Measurements from ENCODE around the gene ACSS3.
"Not testable (repeated sequence)": the region's sequence is repeated elsewhere in the genome, so short reads cannot be mapped to it uniquely, and the experiment has no call there.

The ACSS3 gene

GRCh38 chr12:81161680-81162079 is 83.8 kb downstream of the ACSS3 start:
- Histone ChIP-seq H3K4me3 (no peak overlapping the region), H3K27ac (no peak overlapping the region)

GRCh38 chr12:81162391-81163136 is 84.7 kb downstream of the ACSS3 start:
- H3K4me3 ChIP-seq: no peak overlapping the region
- H3K27ac ChIP-seq: no peak overlapping the region

- H3K27ac ChIP-seq: no peak overlapping the region
- no peak overlapping the region for H3K4me3 ChIP-seq
These were observed 86.9 kb downstream of the ACSS3 start for GRCh38 chr12:81164827-81165226.

GRCh38 chr12:81166790-81167189 is 88.9 kb downstream of the ACSS3 start:
- no peak overlapping the region for H3K27ac ChIP-seq
- H3K4me3 ChIP-seq: no peak overlapping the region

GRCh38 chr12:81167694-81168093 is 89.8 kb downstream of the ACSS3 start:
- Histone ChIP-seq H3K4me3 (no peak overlapping the region), H3K27ac (no peak overlapping the region)

GRCh38 chr12:81168445-81168844 is 90.6 kb downstream of the ACSS3 start:
- no peak overlapping the region for H3K4me3 ChIP-seq
- no peak overlapping the region for H3K27ac ChIP-seq

- H3K27ac ChIP-seq: no peak overlapping the region
- H3K4me3 ChIP-seq: no peak overlapping the region
These were observed 92.2 kb downstream of the ACSS3 start for GRCh38 chr12:81170072-81170471.

- Histone ChIP-seq H3K4me3 (no peak overlapping the region), H3K27ac (no peak overlapping the region)
These were observed 95.0 kb downstream of the ACSS3 start for GRCh38 chr12:81172851-81173250.

- H3K4me3 ChIP-seq: no peak overlapping the region
- no peak overlapping the region for H3K27ac ChIP-seq
These were observed 96.8 kb downstream of the ACSS3 start for GRCh38 chr12:81174664-81175063.

- H3K27ac ChIP-seq: no peak overlapping the region
- no peak overlapping the region for H3K4me3 ChIP-seq
These were observed 98.9 kb downstream of the ACSS3 start for GRCh38 chr12:81176796-81177195.

- no peak overlapping the region for H3K4me3 ChIP-seq
- no peak overlapping the region for H3K27ac ChIP-seq
These were observed 103.8 kb downstream of the ACSS3 start for GRCh38 chr12:81181691-81182090.

GRCh38 chr12:81187686-81188085 is 109.8 kb downstream of the ACSS3 start:
- H3K27ac ChIP-seq: no peak overlapping the region
- H3K4me3 ChIP-seq: no peak overlapping the region

GRCh38 chr12:81196595-81196994 is 118.7 kb downstream of the ACSS3 start:
- H3K4me3 ChIP-seq: no peak overlapping the region
- H3K27ac ChIP-seq: no peak overlapping the region

- H3K27ac ChIP-seq, H3K4me3 ChIP-seq: not testable (repeated sequence)
These were observed 122.7 kb downstream of the ACSS3 start for GRCh38 chr12:81200561-81200960.

- H3K27ac ChIP-seq: no peak overlapping the region
- no peak overlapping the region for H3K4me3 ChIP-seq
These were observed 125.9 kb downstream of the ACSS3 start for GRCh38 chr12:81203671-81204204.

- no peak overlapping the region for H3K4me3 ChIP-seq
- H3K27ac ChIP-seq: no peak overlapping the region
These were observed 127.5 kb downstream of the ACSS3 start for GRCh38 chr12:81205416-81205815.

GRCh38 chr12:81206429-81206828 is 128.6 kb downstream of the ACSS3 start:
- H3K27ac ChIP-seq: no peak overlapping the region
- no peak overlapping the region for H3K4me3 ChIP-seq

- H3K4me3 ChIP-seq: no peak overlapping the region
- no peak overlapping the region for H3K27ac ChIP-seq
These were observed 129.3 kb downstream of the ACSS3 start for GRCh38 chr12:81207173-81207572.

- H3K27ac ChIP-seq: no peak overlapping the region
- H3K4me3 ChIP-seq: no peak overlapping the region
These were observed 129.8 kb downstream of the ACSS3 start for GRCh38 chr12:81207664-81208063.

- Histone ChIP-seq H3K4me3 (no peak overlapping the region), H3K27ac (no peak overlapping the region)
These were observed 130.5 kb downstream of the ACSS3 start for GRCh38 chr12:81208187-81208911.

- Histone ChIP-seq H3K4me3 (no peak overlapping the region), H3K27ac (no peak overlapping the region)
These were observed 131.1 kb downstream of the ACSS3 start for GRCh38 chr12:81209012-81209411.

Data from skin epidermis (tissue), 12 donors.